C4-2B (cell line): ENCODE data around the gene ALDH7A1.

Experiments
- H3K27ac ChIP-seq: fragments of 450-650 bp; 2 replicates; pipeline ENCODE4 v1.5.1; 2017
- ZFX ChIP-seq: fragments of 450-650 bp; IDR thresholded peaks from 2 replicates; pipeline ENCODE4 v1.6.1; 2017
- TF ChIP-seq, protein P1 (sequence below): fragments of 450-650 bp; conservative IDR thresholded peaks from 2 replicates; pipeline ENCODE4 v1.5.1; 2017; ENCODE audit warnings: mild to moderate bottlenecking

The ALDH7A1 gene

DNA sequence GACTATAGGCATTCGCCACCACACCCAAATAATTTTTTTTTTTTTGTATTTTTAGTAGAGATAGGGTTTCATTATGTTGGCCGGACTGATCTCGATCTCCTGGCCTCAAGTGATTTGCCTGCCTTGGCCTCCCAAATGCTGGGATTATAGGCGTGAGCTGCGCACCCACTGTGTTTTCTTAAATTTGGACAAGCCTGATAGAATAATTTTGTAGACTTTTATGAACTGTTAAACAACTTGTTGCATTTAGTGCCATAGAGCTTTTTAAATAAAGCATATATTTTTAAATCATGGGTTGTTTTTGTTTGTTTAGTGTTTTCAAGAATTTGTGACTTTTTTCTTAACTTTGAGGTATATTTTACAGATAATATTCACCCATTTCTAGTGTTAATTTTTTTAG is 10.5 kb upstream of the ALDH7A1 start:
- H3K27ac ChIP-seq: no peak overlapping the region
- no peak for TF ChIP-seq ZFX
- TF ChIP-seq, protein P1, sequence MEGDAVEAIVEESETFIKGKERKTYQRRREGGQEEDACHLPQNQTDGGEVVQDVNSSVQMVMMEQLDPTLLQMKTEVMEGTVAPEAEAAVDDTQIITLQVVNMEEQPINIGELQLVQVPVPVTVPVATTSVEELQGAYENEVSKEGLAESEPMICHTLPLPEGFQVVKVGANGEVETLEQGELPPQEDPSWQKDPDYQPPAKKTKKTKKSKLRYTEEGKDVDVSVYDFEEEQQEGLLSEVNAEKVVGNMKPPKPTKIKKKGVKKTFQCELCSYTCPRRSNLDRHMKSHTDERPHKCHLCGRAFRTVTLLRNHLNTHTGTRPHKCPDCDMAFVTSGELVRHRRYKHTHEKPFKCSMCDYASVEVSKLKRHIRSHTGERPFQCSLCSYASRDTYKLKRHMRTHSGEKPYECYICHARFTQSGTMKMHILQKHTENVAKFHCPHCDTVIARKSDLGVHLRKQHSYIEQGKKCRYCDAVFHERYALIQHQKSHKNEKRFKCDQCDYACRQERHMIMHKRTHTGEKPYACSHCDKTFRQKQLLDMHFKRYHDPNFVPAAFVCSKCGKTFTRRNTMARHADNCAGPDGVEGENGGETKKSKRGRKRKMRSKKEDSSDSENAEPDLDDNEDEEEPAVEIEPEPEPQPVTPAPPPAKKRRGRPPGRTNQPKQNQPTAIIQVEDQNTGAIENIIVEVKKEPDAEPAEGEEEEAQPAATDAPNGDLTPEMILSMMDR: no peak

DNA sequence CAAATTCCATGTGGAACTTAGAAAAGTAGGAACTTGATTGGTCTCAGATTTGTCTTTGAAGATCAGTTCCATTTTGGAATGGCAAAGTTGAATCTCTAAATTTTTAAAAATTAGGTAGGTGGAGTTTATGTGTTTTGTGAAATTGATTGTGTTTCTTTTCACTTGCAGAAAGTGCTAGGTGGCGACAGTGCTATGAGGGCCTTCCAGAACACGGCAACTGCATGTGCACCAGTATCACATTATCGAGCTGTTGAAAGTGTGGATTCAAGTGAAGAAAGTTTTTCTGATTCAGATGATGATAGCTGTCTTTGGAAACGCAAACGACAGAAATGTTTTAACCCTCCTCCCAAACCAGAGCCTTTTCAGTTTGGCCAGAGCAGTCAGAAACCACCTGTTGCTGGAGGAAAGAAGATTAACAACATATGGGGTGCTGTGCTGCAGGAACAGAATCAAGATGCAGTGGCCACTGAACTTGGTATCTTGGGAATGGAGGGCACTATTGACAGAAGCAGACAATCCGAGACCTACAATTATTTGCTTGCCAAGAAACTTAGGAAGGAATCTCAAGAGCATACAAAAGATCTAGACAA is 8.5 kb upstream of the ALDH7A1 start:
- TF ChIP-seq ZFX: no peak
- TF ChIP-seq, protein P1: no peak

DNA sequence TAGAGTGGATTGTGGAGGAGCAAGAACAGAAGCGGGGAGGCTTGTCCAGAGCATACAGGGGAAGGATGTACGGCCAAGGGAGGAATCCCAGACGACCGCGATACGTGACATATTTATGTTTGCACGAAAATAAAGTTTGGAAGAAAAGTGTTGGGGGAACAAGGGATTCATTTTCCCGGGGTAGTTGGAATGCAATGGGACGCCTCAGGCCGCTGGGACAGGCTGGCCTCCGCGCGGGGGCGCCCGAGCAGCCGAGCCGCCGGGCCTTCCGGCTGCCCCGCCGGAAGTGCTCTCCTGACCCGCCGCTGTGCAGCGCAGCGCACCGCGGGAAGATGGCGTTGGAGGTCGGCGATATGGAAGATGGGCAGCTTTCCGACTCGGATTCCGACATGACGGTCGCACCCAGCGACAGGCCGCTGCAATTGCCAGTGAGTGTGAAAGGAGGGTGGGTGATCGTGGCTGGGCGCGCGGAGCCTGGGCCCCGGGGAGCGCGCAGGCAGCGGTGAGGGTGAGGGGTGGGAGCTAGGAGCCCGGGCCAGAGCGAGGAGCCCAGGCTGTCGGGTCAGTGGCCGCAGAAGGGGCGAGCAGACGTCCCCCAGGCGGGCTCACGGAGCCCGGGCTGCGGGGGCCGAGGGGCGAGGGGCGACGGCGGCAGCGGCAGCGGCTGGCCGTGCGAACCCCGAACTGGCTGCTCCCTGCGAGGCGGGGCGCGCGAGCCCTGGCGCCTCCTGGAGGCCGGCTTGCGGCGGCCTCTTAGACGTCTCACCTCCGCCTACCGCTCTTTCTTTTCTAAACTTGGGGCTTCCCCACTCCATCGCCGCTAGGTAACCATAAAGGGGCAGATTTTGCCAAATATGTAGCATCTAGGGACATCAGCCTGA is 5.9 kb upstream of the ALDH7A1 start, which contains the start of gene PHAX:
TSS of gene PHAX (plus strand) at position 317 of the 881 bp plus-strand sequence. CDS start at position 333, 16 bp downstream.
- peak; percentile 74 for TF ChIP-seq ZFX
- TF ChIP-seq, protein P1: peak; percentile 98
- H3K27ac ChIP-seq: peak within 1 kb of the TSS; percentile 91

More for the DNA sequence above, 8.5 kb upstream of the ALDH7A1 start:
- no peak overlapping the region for H3K27ac ChIP-seq

DNA sequence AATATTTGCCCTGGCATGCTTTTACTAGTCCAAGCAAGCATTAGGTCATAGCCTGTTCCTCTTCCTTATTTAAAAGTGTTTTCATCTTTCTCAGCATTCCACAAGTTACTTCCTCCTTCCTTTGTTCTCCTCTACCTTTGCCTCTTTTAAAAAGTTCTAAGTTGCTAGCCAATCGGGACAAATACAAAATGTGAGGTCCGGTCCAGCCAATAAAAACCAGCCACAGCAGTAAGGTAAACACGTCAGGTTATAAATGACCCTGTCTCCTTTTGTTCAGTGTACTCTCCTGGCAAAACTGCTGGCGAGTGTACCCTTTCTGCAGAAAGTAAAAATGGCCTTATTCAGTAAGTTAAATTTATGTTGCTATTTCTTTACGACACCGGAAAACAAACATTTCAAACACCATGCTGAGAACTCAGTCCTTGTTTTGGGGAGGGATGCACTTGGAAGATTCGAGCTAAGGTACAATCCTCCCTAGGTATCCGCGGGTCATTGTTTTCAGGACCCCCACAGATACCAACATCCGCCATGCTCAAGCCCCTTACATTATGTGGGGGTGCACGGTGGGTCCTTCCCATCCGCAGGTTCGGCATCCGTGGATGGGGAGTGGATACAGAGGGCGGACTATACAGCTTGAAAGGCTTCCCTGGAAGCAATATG is 5.1 kb upstream of the ALDH7A1 start:
- peak overlapping the region; percentile 91 for H3K27ac ChIP-seq

DNA sequence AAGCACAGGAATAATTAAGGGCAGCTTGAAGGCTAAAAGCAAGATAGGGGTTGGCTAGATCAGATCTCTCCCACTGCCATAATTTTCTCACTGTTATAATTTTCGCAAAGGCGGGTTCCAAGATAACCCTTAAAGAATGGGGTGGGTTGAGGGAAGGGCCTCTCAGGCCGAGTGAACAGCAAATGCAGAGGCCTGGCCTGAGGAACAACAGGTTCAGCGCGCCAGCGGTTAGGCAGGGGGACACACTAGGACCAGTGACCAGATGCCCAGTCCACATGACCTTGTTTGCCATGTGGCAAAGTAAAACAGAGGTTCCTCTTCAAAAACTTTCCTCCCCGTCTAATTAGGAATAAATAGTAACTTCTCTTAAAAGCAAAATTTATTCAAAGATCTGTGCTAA is 4.5 kb upstream of the ALDH7A1 start:
- peak overlapping the region; percentile 91 for H3K27ac ChIP-seq
- TF ChIP-seq, protein P1: no peak
- no peak for TF ChIP-seq ZFX

DNA sequence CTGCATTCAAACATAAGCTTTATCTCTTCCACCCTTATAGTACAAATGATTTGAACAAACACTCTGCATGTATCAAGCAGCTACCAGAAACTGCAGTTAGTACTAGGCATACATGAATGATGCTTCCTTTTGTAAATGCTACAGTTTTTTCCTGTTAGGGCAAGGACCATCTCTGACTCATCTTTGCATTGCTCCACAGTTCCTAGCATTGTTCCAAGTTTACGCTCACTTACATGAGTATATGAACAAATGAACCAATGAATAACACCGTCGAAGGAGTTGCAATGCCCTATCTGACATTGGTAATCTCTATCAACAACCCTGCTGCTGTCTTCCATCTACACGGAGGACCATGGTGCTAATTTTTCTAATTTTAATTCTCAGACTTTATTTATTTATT is 2.1 kb upstream of the ALDH7A1 start:
- TF ChIP-seq, protein P1: no peak
- no peak for TF ChIP-seq ZFX

DNA sequence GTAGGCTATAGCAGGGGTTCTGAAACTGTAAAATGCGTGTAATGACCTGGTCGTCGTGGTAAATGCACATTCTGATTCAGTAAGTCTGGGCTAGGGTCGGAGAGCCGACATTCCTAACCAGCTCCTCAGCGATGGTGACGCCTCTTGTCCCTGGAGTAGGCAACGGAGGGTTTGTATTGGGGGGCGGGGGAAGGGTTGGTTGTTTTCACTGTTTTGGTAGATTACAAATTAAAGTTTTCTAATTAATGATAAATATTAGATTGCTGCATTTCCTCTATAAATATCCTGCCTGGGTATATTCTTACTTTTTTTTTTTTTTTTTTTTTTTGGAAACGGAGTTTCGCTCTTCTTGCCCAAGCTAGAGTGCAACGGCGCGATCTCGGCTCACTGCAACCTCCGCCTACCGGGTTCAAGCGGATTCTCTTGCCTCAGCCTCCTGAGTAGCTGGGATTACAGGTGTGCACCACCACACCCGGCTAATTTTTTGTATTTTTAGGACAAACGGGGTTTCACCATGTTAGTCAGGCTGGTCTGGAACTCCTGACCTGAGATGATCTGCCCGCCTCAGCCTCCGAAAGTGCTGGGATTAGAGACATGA is 566 bp upstream of the ALDH7A1 start:
- no peak overlapping the region for H3K27ac ChIP-seq
- TF ChIP-seq ZFX: no peak
- TF ChIP-seq, protein P1: no peak

More for the DNA sequence above, 2.1 kb upstream of the ALDH7A1 start:
- no peak overlapping the region for H3K27ac ChIP-seq
